Left hindlimb (tissue), 1 donor: Measurements from ENCODE around the gene TBC1D14.

Experiments
- DNase-seq: peaks from one replicate; pipeline ENCODE4 v3.0.0-alpha.2; 2018

Gene TBC1D14

GRCh38 chr4:7003176-7003878 is 93.7 kb downstream of the TBC1D14 start:
- no peak for DNase-seq

GRCh38 chr4:7003879-7004240 is 94.2 kb downstream of the TBC1D14 start:
- DNase-seq = no peak

- no peak for DNase-seq
Observed at GRCh38 chr4:7004331-7004730, 94.7 kb downstream of the TBC1D14 start.

- DNase-seq = no peak
Observed at GRCh38 chr4:7005571-7005970, 95.9 kb downstream of the TBC1D14 start.

- no peak for DNase-seq
Observed at GRCh38 chr4:7006411-7006810, 96.8 kb downstream of the TBC1D14 start.

GRCh38 chr4:7007142-7007907 is 97.7 kb downstream of the TBC1D14 start:
- no peak for DNase-seq

- no peak for DNase-seq
Observed at GRCh38 chr4:7007944-7008343, 98.3 kb downstream of the TBC1D14 start.

- DNase-seq = no peak
Observed at GRCh38 chr4:7009564-7009963, 99.9 kb downstream of the TBC1D14 start.

GRCh38 chr4:7013175-7013574 is 103.5 kb downstream of the TBC1D14 start:
- DNase-seq = no peak

GRCh38 chr4:7014815-7015214 is 105.2 kb downstream of the TBC1D14 start:
- DNase-seq = no peak

GRCh38 chr4:7015383-7016035 is 105.9 kb downstream of the TBC1D14 start:
- DNase-seq = no peak

GRCh38 chr4:7016086-7016485 is 106.5 kb downstream of the TBC1D14 start:
- no peak for DNase-seq

GRCh38 chr4:7016512-7016911 is 106.9 kb downstream of the TBC1D14 start:
- no peak for DNase-seq

- no peak for DNase-seq
Observed at GRCh38 chr4:7017446-7018048, 107.9 kb downstream of the TBC1D14 start.

- no peak for DNase-seq
Observed at GRCh38 chr4:7018281-7018680, 108.7 kb downstream of the TBC1D14 start.

- DNase-seq = no peak
Observed at GRCh38 chr4:7019367-7019766, 109.7 kb downstream of the TBC1D14 start.

GRCh38 chr4:7020290-7020689 is 110.7 kb downstream of the TBC1D14 start:
- DNase-seq = no peak

GRCh38 chr4:7020856-7021255 is 111.2 kb downstream of the TBC1D14 start:
- no peak for DNase-seq

- DNase-seq = no peak
Observed at GRCh38 chr4:7021355-7021754, 111.7 kb downstream of the TBC1D14 start.

GRCh38 chr4:7021930-7022664 is 112.5 kb downstream of the TBC1D14 start:
- DNase-seq = no peak

GRCh38 chr4:7023486-7023885 is 113.9 kb downstream of the TBC1D14 start:
- no peak for DNase-seq

- DNase-seq = no peak
Observed at GRCh38 chr4:7023901-7024300, 114.3 kb downstream of the TBC1D14 start.

- DNase-seq = no peak
Observed at GRCh38 chr4:7024336-7024890, 114.8 kb downstream of the TBC1D14 start.
